ENCODE measurements around the gene MAN1A1. TPM values are rescaled to one million over a fixed set of nuclear protein-coding genes. Genes with fewer than 3 reads are reported as not detected.

The MAN1A1 gene
- total and polyA plus RNA-seq, 2 experiments from 2014 or later: 2.0 to 8.7 TPM

- Histone ChIP-seq H3K4me3 (no peak overlapping the region), H4K20me1 (replicated peaks; ENCODE audit: insufficient read depth) (no peaks in the 10 kb centered on the region), H3K27me3 (ENCODE audit: insufficient read depth) (no peaks in the 10 kb centered on the region), H3F3A (replicated peaks; ENCODE audit: low read depth) (no peaks in the 10 kb centered on the region), H3K27ac (ENCODE audit: low read depth) (no peak overlapping the region), H3K9me2 (ENCODE audit: insufficient read depth) (no peaks in the 10 kb centered on the region), H3K4me1 (ENCODE audit: insufficient read depth) (no peaks in the 10 kb centered on the region), H2AFZ (no peak overlapping the region), H3K4me2 (no peak overlapping the region), H3K36me3 (ENCODE audit: insufficient read depth) (no peaks in the 10 kb centered on the region), H3K79me2 (replicated peaks; ENCODE audit: insufficient read depth) (no peaks in the 10 kb centered on the region)
- no peaks in the 10 kb centered on the region for H3K36me3 Mint-ChIP-seq (ENCODE audit: low read depth)
- DNase-seq (ENCODE audit: low spot score) (no peak), ATAC-seq (no peak)
- H3K4me1 Mint-ChIP-seq: no peaks in the 10 kb centered on the region
- no peaks in the 10 kb centered on the region for H3K27me3 Mint-ChIP-seq (ENCODE audit: insufficient read depth, low read depth, poor library complexity)
- no peak overlapping the region for H3K4me3 Mint-ChIP-seq
- no peaks in the 10 kb centered on the region for H3K9me3 Mint-ChIP-seq
- TF ChIP-seq CTCF (conservative IDR thresholded peaks at IDR 0.05; ENCODE audit: low read depth in 2 of 2): no peak
- TF ChIP-seq ETS1 (IDR thresholded peaks at IDR 0.05): no peak
- TF ChIP-seq ZNF114 (CRISPR knock-in tag; IDR thresholded peaks at IDR 0.05): no peak
- no peak for TF ChIP-seq NANOG (IDR thresholded peaks at IDR 0.05; ENCODE audit: borderline replicate concordance)
- TF ChIP-seq REST (IDR thresholded peaks at IDR 0.05; ENCODE audit: unreplicated experiment): no peak
- TF ChIP-seq POLR2AphosphoS5 (IDR thresholded peaks at IDR 0.05; ENCODE audit: low read depth): no peak
- no peak for TF ChIP-seq EZH2phosphoT487 (IDR thresholded peaks at IDR 0.05; ENCODE audit: unreplicated experiment)
- no peak for TF ChIP-seq JUNB (IDR thresholded peaks at IDR 0.05; ENCODE audit: unreplicated experiment)
- TF ChIP-seq CREB1 (CRISPR knock-in tag; IDR thresholded peaks at IDR 0.05; ENCODE audit: low read depth): no peak
- TF ChIP-seq STAT1 (IDR thresholded peaks at IDR 0.05; ENCODE audit: unreplicated experiment): no peak
- TF ChIP-seq EZH2 (IDR thresholded peaks at IDR 0.05; ENCODE audit: low read depth, unreplicated experiment): no peak
- TF ChIP-seq ZNF462 (CRISPR knock-in tag; IDR thresholded peaks at IDR 0.05): no peak
- TF ChIP-seq ZNF331 (CRISPR knock-in tag; IDR thresholded peaks at IDR 0.05; ENCODE audit: low read depth): no peak
- H3K27ac Mint-ChIP-seq: no peak overlapping the region
Observed at GRCh38 chr6:119255492-119255891, 94.1 kb downstream of the MAN1A1 start.
